K562 (cell line): ENCODE results near the gene ATF6B. TPM values are rescaled to one million over a fixed set of nuclear protein-coding genes. Genes with fewer than 3 reads are reported as not detected.

Experiments
- BACH1 ChIP-seq: fragments of 200-800 bp; sonication (Bioruptor generic); IDR thresholded peaks from 2 replicates; pipeline ENCODE4 v1.6.1; 2016; ENCODE audit warnings: missing genetic modification characterization, missing compliant biosample characterization
- CREB3L1 ChIP-seq: fragments of 450-650 bp; IDR thresholded peaks from 2 replicates; pipeline ENCODE4 v1.6.1; 2014; ENCODE audit warnings: low read depth, mild to moderate bottlenecking, moderate library complexity, borderline replicate concordance
- DACH1 ChIP-seq: fragments of 450-650 bp; IDR thresholded peaks from 2 replicates; pipeline ENCODE4 v1.6.1; 2018; ENCODE audit not compliant: partially characterized antibody
- FOSL1 ChIP-seq: fragments of 200-800 bp; sonication (Bioruptor generic); conservative IDR thresholded peaks from 2 replicates; pipeline ENCODE4 v1.6.1; 2016; ENCODE audit warnings: missing genetic modification characterization, missing compliant biosample characterization
- HNRNPL ChIP-seq: fragments of 200-400 bp; formaldehyde crosslinking; IDR thresholded peaks from 2 replicates; pipeline ENCODE4 v1.6.1; 2017; ENCODE audit warnings: low read depth, mild to moderate bottlenecking, low read length
- MLLT1 ChIP-seq, 2 experiments: fragments of 450-650 bp; IDR thresholded peaks; 2 replicates each; pipeline ENCODE4 v1.6.1; 2016
- PRPF4 ChIP-seq: fragments of 200-400 bp; formaldehyde crosslinking; IDR thresholded peaks from one replicate; pipeline ENCODE4 v1.6.1; 2017; ENCODE audit warnings: low read length, low read depth, mild to moderate bottlenecking; ENCODE audit not compliant: insufficient read depth, poor library complexity, severe bottlenecking
- PTRF ChIP-seq: fragments of 450-650 bp; IDR thresholded peaks from 2 replicates; pipeline ENCODE4 v1.6.1; 2016; ENCODE audit warnings: mild to moderate bottlenecking, missing genetic modification characterization, missing compliant biosample characterization
- SREBF2 ChIP-seq: sonication (generic); formaldehyde crosslinking; IDR thresholded peaks from 2 replicates; pipeline ENCODE4 v1.4.0; 2020; ENCODE audit warnings: mild to moderate bottlenecking, missing genetic modification reagents
- TBP ChIP-seq: optimal IDR thresholded peaks from 2 replicates; pipeline ENCODE3; 2011; ENCODE audit warnings: low read depth, low read length, improper control_type of control experiment
- VEZF1 ChIP-seq: fragments of 200-800 bp; sonication (Bioruptor generic); IDR thresholded peaks from 2 replicates; pipeline ENCODE4 v1.6.1; 2017; ENCODE audit warnings: missing genetic modification characterization, missing compliant biosample characterization
- ZBTB5 ChIP-seq: fragments of 450-650 bp; IDR thresholded peaks from 2 replicates; pipeline ENCODE4 v1.6.1; 2017; ENCODE audit warnings: antibody characterized with exemption
- ZFP91 ChIP-seq: sonication (generic); formaldehyde crosslinking; IDR thresholded peaks from 2 replicates; pipeline ENCODE4 v1.8.0; 2022; ENCODE audit warnings: mild to moderate bottlenecking, missing genetic modification reagents
- ZNF224 ChIP-seq: sonication (generic); formaldehyde crosslinking; IDR thresholded peaks from 2 replicates; pipeline ENCODE4 v1.8.0; 2022; ENCODE audit warnings: mild to moderate bottlenecking, missing genetic modification reagents
- ZNF384 ChIP-seq: IDR thresholded peaks from 2 replicates; pipeline ENCODE4 v1.6.1; 2012; ENCODE audit warnings: low read depth, low read length, improper control_type of control experiment
- ZNF551 ChIP-seq: fragments of 250-450 bp; sonication (Bioruptor Pico); IDR thresholded peaks from 2 replicates; pipeline ENCODE4 v1.5.0; 2021; ENCODE audit warnings: mild to moderate bottlenecking, moderate library complexity
- ZNF584 ChIP-seq: fragments of 200-800 bp; sonication (Bioruptor generic); IDR thresholded peaks from 2 replicates; pipeline ENCODE4 v1.6.1; 2016; ENCODE audit warnings: low read depth, mild to moderate bottlenecking, missing genetic modification characterization, missing compliant biosample characterization
- polyA plus RNA-seq, 8 experiments: library from polyadenylated mRNA; depleted of rRNA in 4 of 8; stranded (reverse) in 5 of 8; unstranded in 3 of 8; fragments of >200 nt; fragmentation: Nextera tagmentation in 2 of 8; fragmentation: Illumina TruSeq in 1 of 8; extraction: Ambion mirVana in 2 of 8; extraction: Trizol in 1 of 8; gene quantifications; 2 replicates each; pipeline versions ENCODE4 v1.2.1 to v1.2.3, GENCODE V29; 2011 to 2014; ENCODE audit warnings: inconsistent platforms in 1 of 8, missing spikeins in 1 of 8
- total RNA-seq, 7 experiments: library from RNA; depleted of rRNA in 6 of 7; stranded (reverse); fragments of >200 nt in 6 of 7; fragmentation: Illumina TruSeq in 2 of 7; extraction: Trizol in 2 of 7; gene quantifications; 2 replicates each; pipeline versions ENCODE4 v1.2.1 to v1.2.3, GENCODE V29; 2011 to 2021; ENCODE audit warnings: low replicate concordance in 1 of 7

Gene ATF6B
- total and polyA plus RNA-seq, 9 of the 15 experiments (the other 6 are each of a cell fraction or from before 2014, with no cell fraction given), result 20.7 to 131 (median 31.7) TPM

GRCh38 chr6:32154514-32155161 lies 26.6 kb upstream of the ATF6B start (continued):
- TF ChIP-seq ZBTB5 (no peak), SREBF2 (CRISPR knock-in tag) (no peak), DACH1 (no peak), CREB3L1 (no peak; the same call in 1 of the 2 replicates), HNRNPL (no peak), ZNF384 (peak; percentile 48), MLLT1 (IDR thresholded peaks at IDR 0.05) (no peak), BACH1 (no peak), VEZF1 (CRISPR knock-in tag) (peak; percentile 35), ZNF584 (CRISPR knock-in tag) (no peak), TBP (no peak), ZNF551 (CRISPR knock-in tag) (no peak), PRPF4 (no peak), PTRF (tag) (no peak), ZNF224 (CRISPR knock-in tag) (no peak), ZFP91 (no peak), FOSL1 (tag) (peak; percentile 30; the same call in 1 of the 2 replicates)
